Tibial nerve (tissue), 4 donors: Measurements from ENCODE around the gene ERMP1.
"Not testable (repeated sequence)": the region's sequence is repeated elsewhere in the genome, so short reads cannot be mapped to it uniquely, and the experiment has no call there.

Source experiments
- EP300 ChIP-seq, 2 donors: sonication (generic); formaldehyde crosslinking; IDR thresholded peaks; one replicate each; pipeline ENCODE4 v1.6.1; 2017; ENCODE audit warnings: antibody characterized with exemption in 2 of 2, mild to moderate bottlenecking in 1 of 2
- POLR2A ChIP-seq, 2 donors: fragments of 450-650 bp; IDR thresholded peaks; one replicate each; pipeline ENCODE4 v1.6.1; 2017; ENCODE audit warnings: antibody characterized with exemption in 2 of 2, mild to moderate bottlenecking in 2 of 2, moderate library complexity in 2 of 2
- TF ChIP-seq, protein P1 (sequence below), 5 experiments: fragments of 200-600 bp in 3 of 5; fragments of 450-650 bp in 2 of 5; sonication (generic) in 3 of 5; IDR thresholded peaks; one replicate each; pipeline ENCODE4 v1.5.1; 2016 to 2019; ENCODE audit warnings: antibody characterized with exemption in 5 of 5, mild to moderate bottlenecking in 3 of 5, moderate library complexity in 2 of 5

DNA sequence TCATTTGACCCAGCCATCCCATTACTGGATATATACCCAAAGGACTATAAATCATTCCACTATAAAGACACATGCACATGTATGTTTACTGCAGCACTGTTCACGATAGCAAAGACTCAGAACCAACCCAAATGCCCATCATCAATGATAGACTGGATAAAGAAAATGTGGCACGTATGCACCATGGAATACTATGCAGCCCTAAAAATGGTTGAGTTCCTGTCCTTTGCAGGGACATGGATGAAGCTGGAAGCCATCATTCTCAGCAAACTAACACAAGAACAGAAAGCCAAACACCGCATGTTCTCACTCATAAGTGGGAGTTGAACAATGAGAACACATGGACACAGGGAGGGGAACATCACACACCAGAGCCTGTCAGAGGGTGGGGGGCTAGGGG, 49.5 kb downstream of the ERMP1 start:
- TF ChIP-seq, protein P1, sequence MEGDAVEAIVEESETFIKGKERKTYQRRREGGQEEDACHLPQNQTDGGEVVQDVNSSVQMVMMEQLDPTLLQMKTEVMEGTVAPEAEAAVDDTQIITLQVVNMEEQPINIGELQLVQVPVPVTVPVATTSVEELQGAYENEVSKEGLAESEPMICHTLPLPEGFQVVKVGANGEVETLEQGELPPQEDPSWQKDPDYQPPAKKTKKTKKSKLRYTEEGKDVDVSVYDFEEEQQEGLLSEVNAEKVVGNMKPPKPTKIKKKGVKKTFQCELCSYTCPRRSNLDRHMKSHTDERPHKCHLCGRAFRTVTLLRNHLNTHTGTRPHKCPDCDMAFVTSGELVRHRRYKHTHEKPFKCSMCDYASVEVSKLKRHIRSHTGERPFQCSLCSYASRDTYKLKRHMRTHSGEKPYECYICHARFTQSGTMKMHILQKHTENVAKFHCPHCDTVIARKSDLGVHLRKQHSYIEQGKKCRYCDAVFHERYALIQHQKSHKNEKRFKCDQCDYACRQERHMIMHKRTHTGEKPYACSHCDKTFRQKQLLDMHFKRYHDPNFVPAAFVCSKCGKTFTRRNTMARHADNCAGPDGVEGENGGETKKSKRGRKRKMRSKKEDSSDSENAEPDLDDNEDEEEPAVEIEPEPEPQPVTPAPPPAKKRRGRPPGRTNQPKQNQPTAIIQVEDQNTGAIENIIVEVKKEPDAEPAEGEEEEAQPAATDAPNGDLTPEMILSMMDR (IDR thresholded peaks at IDR 0.05), result not testable (repeated sequence)
- not testable (repeated sequence) for TF ChIP-seq EP300, POLR2A (IDR thresholded peaks at IDR 0.05)
